ENCODE results near the gene CMC2.
A peak's percentile ranks its signal among the peaks of the same experiment; 100 is the strongest.

Gene CMC2

GRCh38 chr16:81006813-81007695 lies at the start of gene CMC2, which contains the start of gene CENPN:
Gene CMC2, minus strand, starts transcription at chr16:81006885. Its CDS starts 9,491 bp downstream, at chr16:80997394.
Gene CENPN, plus strand, starts transcription at chr16:81007214. Its CDS starts 4,726 bp downstream, at chr16:81011940.
- DNase-seq: peak; percentile 91

- DNase-seq: no peak
These were observed 47.1 kb upstream of the CMC2 start for GRCh38 chr16:81053761-81054160.

GRCh38 chr16:81042821-81043220 lies 36.1 kb upstream of the CMC2 start:
- DNase-seq: no peak

GRCh38 chr16:81041696-81042095 lies 35.0 kb upstream of the CMC2 start:
- no peak for DNase-seq

- DNase-seq: no peak
These were observed 34.2 kb upstream of the CMC2 start for GRCh38 chr16:81040842-81041241.

- no peak for DNase-seq
These were observed 33.4 kb upstream of the CMC2 start for GRCh38 chr16:81040131-81040530.

GRCh38 chr16:81036751-81037350 lies 30.2 kb upstream of the CMC2 start:
- DNase-seq: no peak

- no peak for DNase-seq
These were observed 29.5 kb upstream of the CMC2 start for GRCh38 chr16:81035975-81036750.

- peak; percentile 51 for DNase-seq
These were observed 28.8 kb upstream of the CMC2 start, which contains the start of gene ATMIN for GRCh38 chr16:81035398-81035974. Gene ATMIN, plus strand, starts transcription at chr16:81035842. Its CDS starts 29 bp downstream, at chr16:81035871.

GRCh38 chr16:81029930-81030604 lies 23.4 kb upstream of the CMC2 start:
- DNase-seq: no peak

GRCh38 chr16:81026429-81026828 lies 19.7 kb upstream of the CMC2 start:
- DNase-seq: no peak

- no peak for DNase-seq
These were observed 11.8 kb upstream of the CMC2 start for GRCh38 chr16:81018496-81018895.

- no peak for DNase-seq
These were observed 8.0 kb upstream of the CMC2 start for GRCh38 chr16:81014672-81015071.

GRCh38 chr16:81012974-81013373 lies 6.3 kb upstream of the CMC2 start:
- DNase-seq: no peak

- DNase-seq: no peak
These were observed 1.8 kb upstream of the CMC2 start for GRCh38 chr16:81008505-81008789.

- DNase-seq: peak; percentile 65
These were observed 373 bp downstream of the CMC2 start for GRCh38 chr16:81006211-81006812.

GRCh38 chr16:81005610-81006161 lies 999 bp downstream of the CMC2 start:
- no peak for DNase-seq

- DNase-seq: no peak
These were observed 1.9 kb downstream of the CMC2 start for GRCh38 chr16:81004646-81005353.

- no peak for DNase-seq
These were observed 2.9 kb downstream of the CMC2 start for GRCh38 chr16:81003610-81004460.

- DNase-seq: no peak
These were observed 3.6 kb downstream of the CMC2 start for GRCh38 chr16:81003064-81003463.
